Tibial artery (tissue), 4 donors: ENCODE results near the gene CCT4.

Source experiments
- DNase-seq, 2 donors: peaks; one replicate each; pipeline ENCODE4 v3.0.0-alpha.2; 2019
- H3K27ac ChIP-seq, 2 donors: fragments of 200-600 bp; sonication (generic) in 1 of 2; 1 replicate in 1 of 2; 2 replicates in 1 of 2; pipeline ENCODE4 v1.5.1; 2018 to 2019; ENCODE audit warnings: mild to moderate bottlenecking in 1 of 2
- H3K27me3 ChIP-seq, 2 donors: fragments of 200-600 bp; sonication (generic) in 1 of 2; one replicate each; pipeline versions ENCODE4 v1.5.1 to v1.6.0; 2016 to 2019
- H3K36me3 ChIP-seq, 3 donors: fragments of 200-600 bp; sonication (generic) in 2 of 3; one replicate each; pipeline ENCODE4 v1.5.1; 2016 to 2019; ENCODE audit warnings: mild to moderate bottlenecking in 2 of 3
- H3K4me1 ChIP-seq, 4 donors: fragments of 200-600 bp; sonication (generic) in 2 of 4; 1 replicate in 3 of 4; 2 replicates in 1 of 4; pipeline ENCODE4 v1.5.1; 2016 to 2019
- H3K4me3 ChIP-seq, 2 donors: fragments of 200-600 bp; sonication (generic) in 1 of 2; 1 replicate in 1 of 2; 2 replicates in 1 of 2; pipeline ENCODE4 v1.5.1; 2018 to 2019; ENCODE audit warnings: mild to moderate bottlenecking in 2 of 2
- H3K9me3 ChIP-seq, 3 donors: fragments of 200-600 bp; sonication (generic) in 1 of 3; one replicate each; pipeline ENCODE4 v1.5.1; 2016 to 2019
- CTCF ChIP-seq, 2 experiments: fragments of 200-600 bp in 1 of 2; fragments of 450-650 bp in 1 of 2; IDR thresholded peaks; one replicate each; pipeline ENCODE4 v1.5.1; 2017 to 2019; ENCODE audit warnings: antibody characterized with exemption in 2 of 2, mild to moderate bottlenecking in 1 of 2, moderate library complexity in 1 of 2
- intact Hi-C: fragments of 100-400 bp; cut with DNase I; formaldehyde crosslinking; loops from one replicate; pipeline ENCODE4 v1.15.0; 2023; ENCODE audit warnings: low total_unique reads

The CCT4 gene

GRCh38 chr2:61888267-61889055 lies at the start of gene CCT4:
CCT4 (minus strand) TSS chr2:61888656; CDS start chr2:61888507, 149 bp downstream.
- Histone ChIP-seq H3K27ac (peak within 1 kb of the TSS; percentile 90 to 93), H3K4me1 (peaks cover 0 to 24% (median 17%) of the 10 kb centered on the region in 4 donors), H3K9me3 (no peaks in the 10 kb centered on the region), H3K36me3 (peaks cover 14 to 21% (median 16%) of the 10 kb centered on the region in 3 donors), H3K27me3 (no peaks in the 10 kb centered on the region), H3K4me3 (peak within 1 kb of the TSS; percentile 76)
- peak; percentile 83 to 92 for DNase-seq
- intact Hi-C loops, result loop anchor here (5.0 kb wide), 2 partner anchors 126 to 619 kb away; partner anchors contain the start of gene TMEM17
- TF ChIP-seq CTCF (IDR thresholded peaks at IDR 0.05), result peak in 1 of 2 experiments; percentile 6

- intact Hi-C loops, result no loop called here
- peak overlapping the region; percentile 31 to 56 for H3K27ac ChIP-seq
- H3K4me3 ChIP-seq, result no peak overlapping the region
- no peak for TF ChIP-seq CTCF (IDR thresholded peaks at IDR 0.05)
- peaks cover 0 to 12% (median 10%) of the 10 kb centered on the region in 3 donors for H3K36me3 ChIP-seq
- H3K9me3 ChIP-seq, result no peaks in the 10 kb centered on the region
- peaks cover 0 to 31% (median 13%) of the 10 kb centered on the region in 4 donors for H3K4me1 ChIP-seq
- no peaks in the 10 kb centered on the region for H3K27me3 ChIP-seq
- no peak for DNase-seq
These were observed 49.4 kb upstream of the CCT4 start for GRCh38 chr2:61937886-61938285.

- Histone ChIP-seq H3K36me3 (peaks cover 0 to 16% (median 10%) of the 10 kb centered on the region in 3 donors), H3K4me3 (no peak overlapping the region), H3K27ac (no peak overlapping the region), H3K27me3 (no peaks in the 10 kb centered on the region), H3K9me3 (no peaks in the 10 kb centered on the region), H3K4me1 (peaks cover 0 to 31% (median 13%) of the 10 kb centered on the region in 4 donors)
- no peak for TF ChIP-seq CTCF (IDR thresholded peaks at IDR 0.05)
- intact Hi-C loops, result no loop called here
- DNase-seq, result no peak
These were observed 48.6 kb upstream of the CCT4 start for GRCh38 chr2:61937098-61937497.

GRCh38 chr2:61928826-61929461 lies 40.5 kb upstream of the CCT4 start:
- peaks cover 0 to 10% (median 6%) of the 10 kb centered on the region in 3 donors for H3K36me3 ChIP-seq
- H3K4me1 ChIP-seq, result peaks cover 0 to 24% (median 3%) of the 10 kb centered on the region in 4 donors
- no peaks in the 10 kb centered on the region for H3K9me3 ChIP-seq
- H3K4me3 ChIP-seq, result no peak overlapping the region
- TF ChIP-seq CTCF (IDR thresholded peaks at IDR 0.05), result no peak
- no peak overlapping the region for H3K27ac ChIP-seq
- intact Hi-C loops, result loop anchor here (10.0 kb wide), 1 partner anchor 266 kb away; the partner anchor contains the start of gene B3GNT2
- no peaks in the 10 kb centered on the region for H3K27me3 ChIP-seq
- no peak for DNase-seq

- no peaks in the 10 kb centered on the region for H3K9me3 ChIP-seq
- H3K4me1 ChIP-seq, result peaks cover 0 to 24% (median 3%) of the 10 kb centered on the region in 4 donors
- H3K27ac ChIP-seq, result no peak overlapping the region
- H3K4me3 ChIP-seq, result no peak overlapping the region
- no peaks in the 10 kb centered on the region for H3K27me3 ChIP-seq
- DNase-seq, result no peak
- no peak for TF ChIP-seq CTCF (IDR thresholded peaks at IDR 0.05)
- intact Hi-C loops, result loop anchor here (10.0 kb wide), 1 partner anchor 268 kb away; the partner anchor contains the start of gene B3GNT2
- peaks cover 0 to 6% (median 0%) of the 10 kb centered on the region in 3 donors for H3K36me3 ChIP-seq
These were observed 38.3 kb upstream of the CCT4 start for GRCh38 chr2:61926531-61927477.
